NCI-H2029 treated with DMSO at 0.1 percent for 48 hours (cell line): ENCODE results near the gene SCNN1A.
"Not testable (repeated sequence)": the region's sequence is repeated elsewhere in the genome, so short reads cannot be mapped to it uniquely, and the experiment has no call there.

Experiments
- DNase-seq: peaks from one replicate; lab custom pipeline; 2025; lab: John Stamatoyannopoulos, UW

Gene SCNN1A

DNA sequence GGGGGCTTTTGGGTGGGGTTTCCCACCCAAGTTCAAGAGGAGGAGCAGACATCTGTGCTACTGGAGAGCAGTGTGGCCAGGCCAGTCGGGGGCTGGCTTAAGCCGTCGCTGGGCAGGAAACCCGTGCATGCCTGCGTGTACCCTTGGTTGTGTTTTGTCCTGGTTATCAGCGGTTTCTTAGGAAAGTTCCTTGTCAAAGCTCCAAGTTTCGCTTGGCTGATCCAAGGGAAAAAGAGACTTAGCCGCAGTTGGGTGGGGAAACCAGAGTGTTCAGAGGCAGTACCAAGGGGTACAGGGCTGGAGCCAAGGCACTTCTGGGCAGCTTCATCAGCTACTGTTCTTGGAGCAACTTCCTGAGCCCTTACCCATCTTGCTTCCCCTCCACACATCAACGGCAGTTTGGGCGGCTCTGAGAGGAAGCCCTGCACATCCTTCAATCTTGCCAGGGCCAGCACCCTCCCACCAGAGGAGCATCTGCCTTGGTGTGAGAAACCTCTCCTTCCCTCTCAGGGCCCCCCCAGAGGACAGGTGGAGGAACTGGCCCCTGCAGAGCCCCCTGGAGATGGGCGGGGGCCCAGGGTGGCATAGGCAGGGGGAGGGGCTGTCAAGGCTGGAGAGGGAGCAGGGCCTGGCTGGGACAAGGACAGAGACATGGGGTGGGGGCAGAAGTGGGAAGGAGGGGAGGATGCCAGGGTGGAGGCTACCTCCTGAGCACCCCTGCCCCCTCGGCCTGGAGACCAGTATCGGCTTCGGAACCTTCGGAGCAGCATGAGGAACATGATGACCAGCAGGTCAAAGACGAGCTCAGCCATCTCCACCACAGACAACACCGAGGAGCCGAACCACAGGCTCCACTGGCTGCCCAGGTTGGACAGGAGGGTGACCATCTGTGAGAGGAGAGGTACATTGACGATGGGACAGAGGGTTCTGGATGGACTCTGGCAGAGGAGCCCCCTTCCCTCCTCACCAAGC is 27.7 kb downstream of the SCNN1A start:
- no peak for DNase-seq

GRCh38 chr12:6346942-6347341 is 28.4 kb downstream of the SCNN1A start:
- DNase-seq: no peak

- no peak for DNase-seq
These were observed 29.0 kb downstream of the SCNN1A start for GRCh38 chr12:6346235-6346832.

GRCh38 chr12:6345319-6346091 is 29.9 kb downstream of the SCNN1A start:
- DNase-seq: no peak

DNA sequence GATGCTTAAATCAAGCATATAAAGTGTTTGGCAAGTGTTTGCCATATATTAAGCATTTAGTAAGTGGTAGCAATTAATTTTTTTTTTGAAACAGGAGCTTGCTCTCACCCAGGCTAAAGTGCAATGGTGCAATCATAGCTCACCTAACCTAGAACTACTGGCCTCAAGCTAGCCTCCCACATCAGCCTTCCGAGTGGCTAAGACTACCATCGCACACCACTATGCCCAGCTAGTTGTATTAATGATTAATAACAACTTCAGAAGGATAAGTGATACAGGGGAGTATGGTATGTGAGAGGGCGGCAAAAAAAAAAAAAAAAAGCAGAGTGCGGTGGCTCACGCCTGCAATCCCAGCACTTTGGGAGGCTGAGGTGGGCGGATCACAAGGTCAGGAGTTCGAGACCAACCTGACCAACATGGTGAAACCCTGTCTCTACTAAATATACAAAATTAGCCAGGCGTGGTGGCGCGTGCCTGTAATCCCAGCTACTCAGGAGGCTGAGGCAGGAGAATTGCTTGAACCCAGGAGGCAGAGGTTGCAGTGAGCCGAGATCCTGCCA is 31.2 kb downstream of the SCNN1A start:
- not testable (repeated sequence) for DNase-seq

GRCh38 chr12:6343518-6343917 is 31.8 kb downstream of the SCNN1A start:
- DNase-seq: no peak

DNA sequence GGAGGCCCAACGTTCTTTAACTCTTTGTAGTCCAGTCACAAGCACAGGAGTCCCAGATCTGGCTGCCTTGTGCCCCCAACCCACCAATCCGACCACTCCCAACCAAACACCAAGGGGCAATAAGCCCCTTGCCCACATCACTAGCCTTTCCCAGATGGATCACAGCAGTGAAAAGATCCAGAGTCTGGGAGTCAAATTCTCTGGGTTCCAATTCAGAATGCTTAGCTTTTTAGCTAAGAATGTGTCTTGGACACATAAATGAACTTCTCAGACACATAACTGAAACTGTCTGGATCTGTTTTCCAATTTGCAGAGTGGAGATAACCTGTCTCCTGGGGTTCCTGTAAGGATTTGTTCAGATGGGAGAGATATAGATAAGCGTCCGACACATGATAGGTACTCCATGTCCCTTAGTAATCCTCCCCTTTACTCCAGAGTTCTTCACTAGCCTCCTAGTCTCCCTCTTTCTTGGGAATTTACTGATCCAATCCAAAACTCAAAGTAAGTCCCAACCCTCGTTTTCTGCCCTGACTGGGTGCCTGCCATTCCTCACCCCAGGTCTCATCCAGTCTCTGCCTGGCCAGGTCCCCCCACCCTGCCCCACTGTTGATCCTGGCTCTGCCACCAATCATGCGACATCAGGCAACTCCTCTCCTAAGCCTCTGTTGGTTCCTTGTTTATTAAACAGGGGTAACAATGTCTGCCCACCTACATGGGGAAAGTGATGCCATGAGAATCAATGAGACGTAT is 33.0 kb downstream of the SCNN1A start:
- DNase-seq: no peak

DNA sequence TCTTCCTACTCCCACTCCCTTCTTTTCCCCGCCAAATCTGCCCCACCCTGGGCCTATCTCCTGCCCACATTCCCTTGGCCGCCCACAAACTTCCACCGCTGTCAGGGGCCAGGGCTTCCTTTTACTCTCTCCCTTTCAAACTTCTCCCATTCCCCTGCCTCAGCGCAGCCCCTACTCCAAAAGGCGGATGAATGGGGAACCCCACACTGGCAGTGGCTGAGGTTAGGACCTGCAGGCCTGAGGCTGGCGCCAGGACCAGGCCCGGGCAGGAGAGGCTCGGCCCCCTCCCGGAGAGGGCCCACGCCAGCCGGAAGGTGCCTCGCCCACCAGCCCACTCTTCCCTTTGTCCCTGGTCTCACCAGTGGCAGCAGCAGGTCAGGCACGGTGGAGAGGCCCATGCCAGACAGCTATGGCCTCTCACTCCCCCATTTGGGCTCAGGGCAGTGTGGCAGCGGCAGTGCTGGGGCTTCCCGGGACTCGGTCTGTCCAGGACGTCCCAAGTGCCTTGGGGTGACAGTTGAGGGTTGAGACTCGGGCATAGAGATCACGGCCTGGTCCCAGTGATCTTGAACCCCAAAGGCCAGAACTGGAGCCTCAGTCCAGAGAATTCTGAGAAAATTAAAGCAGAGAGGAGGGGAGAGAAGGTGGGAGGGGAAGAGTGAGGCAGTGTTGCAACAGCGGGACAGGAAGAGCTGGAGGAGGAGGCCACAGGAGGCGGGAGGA is 33.8 kb downstream of the SCNN1A start, which contains the start of gene TNFRSF1A:
Gene TNFRSF1A (minus strand): TSS at position 660 of the 723 bp plus-strand sequence. CDS start 262 bp downstream, at position 398.
- DNase-seq: no peak

DNA sequence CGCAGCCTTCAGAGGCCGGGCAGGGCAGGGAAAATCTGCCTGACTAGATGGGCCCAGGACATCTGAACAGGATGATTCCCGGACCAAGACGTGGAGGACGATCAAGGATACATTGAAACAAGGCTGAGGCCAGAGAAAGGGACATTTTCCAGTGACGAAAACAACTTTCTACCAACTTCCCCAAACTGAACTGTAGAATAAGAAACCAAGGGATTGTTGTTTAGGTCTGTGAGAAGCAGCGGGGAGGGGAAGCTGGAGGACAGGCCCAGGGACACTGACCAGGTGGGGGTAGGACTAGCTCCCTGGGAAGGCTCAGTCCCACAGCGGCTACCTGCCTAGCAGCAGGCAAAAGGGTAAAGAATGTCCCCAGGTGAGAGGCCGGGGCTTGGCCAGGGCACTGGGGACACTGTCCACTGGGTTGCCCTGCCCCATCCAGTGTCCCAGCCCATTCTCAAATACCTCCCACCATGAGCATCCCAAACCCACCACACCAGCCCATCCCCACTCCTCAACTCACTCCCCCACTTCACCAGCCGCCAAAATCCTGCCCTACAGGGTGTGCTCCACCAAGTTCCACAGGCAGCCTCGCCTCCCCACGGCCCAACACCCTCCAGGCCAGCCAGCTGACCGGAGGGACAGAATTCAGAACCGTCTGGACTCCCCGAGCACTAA is 34.5 kb downstream of the SCNN1A start:
- no peak for DNase-seq

- no peak for DNase-seq
These were observed 35.2 kb downstream of the SCNN1A start for GRCh38 chr12:6340032-6340638.

GRCh38 chr12:6338955-6339354 is 36.4 kb downstream of the SCNN1A start:
- DNase-seq: no peak

GRCh38 chr12:6338536-6338935 is 36.8 kb downstream of the SCNN1A start:
- not testable (repeated sequence) for DNase-seq

GRCh38 chr12:6337958-6338433 is 37.4 kb downstream of the SCNN1A start:
- no peak for DNase-seq

DNA sequence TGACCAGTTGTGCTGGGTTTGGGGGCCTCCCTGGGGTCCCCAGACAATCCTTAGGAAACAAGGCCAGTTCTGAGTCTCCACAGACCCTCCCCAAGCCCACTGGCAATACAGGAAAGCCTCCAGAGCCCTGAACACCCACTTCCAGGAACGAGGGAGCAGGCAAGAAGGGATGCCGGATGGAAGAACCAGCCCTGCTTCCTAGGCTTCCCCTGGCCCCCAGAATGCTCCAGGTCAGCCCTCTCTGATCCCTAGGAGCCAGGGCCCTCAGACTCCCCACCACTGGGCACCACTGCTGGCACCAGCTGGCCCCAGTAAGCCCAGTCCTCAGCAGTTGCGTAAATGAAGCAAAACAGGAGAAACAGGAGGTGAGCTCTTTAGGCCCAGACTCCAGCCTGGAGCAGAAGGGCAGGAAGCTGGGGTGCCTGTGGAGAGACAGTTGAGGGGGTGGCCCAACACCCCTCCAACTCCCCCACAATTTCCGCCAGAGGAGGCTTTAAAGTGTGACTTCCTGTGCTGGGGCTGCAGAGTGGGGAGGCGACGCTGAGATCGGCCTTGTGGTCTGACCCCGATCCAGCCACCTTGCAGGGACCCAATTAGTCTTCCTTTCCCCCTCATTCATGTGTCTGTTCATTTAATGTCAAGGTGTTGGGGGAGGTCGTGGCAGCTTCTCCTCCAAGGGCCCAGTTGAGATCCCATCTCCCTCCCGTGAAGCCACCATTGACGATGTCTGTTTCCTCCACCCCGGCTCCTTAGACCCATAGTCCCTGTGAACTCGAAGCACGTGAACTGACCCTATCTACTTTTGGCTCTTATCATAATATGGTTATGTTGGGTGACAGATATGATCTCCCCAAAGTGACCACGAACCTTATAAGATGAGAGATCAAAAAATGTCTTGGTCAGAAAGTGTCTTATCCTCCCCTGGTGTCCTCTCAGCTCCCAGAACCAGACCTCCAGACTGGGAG is 38.2 kb downstream of the SCNN1A start:
- no peak for DNase-seq

DNA sequence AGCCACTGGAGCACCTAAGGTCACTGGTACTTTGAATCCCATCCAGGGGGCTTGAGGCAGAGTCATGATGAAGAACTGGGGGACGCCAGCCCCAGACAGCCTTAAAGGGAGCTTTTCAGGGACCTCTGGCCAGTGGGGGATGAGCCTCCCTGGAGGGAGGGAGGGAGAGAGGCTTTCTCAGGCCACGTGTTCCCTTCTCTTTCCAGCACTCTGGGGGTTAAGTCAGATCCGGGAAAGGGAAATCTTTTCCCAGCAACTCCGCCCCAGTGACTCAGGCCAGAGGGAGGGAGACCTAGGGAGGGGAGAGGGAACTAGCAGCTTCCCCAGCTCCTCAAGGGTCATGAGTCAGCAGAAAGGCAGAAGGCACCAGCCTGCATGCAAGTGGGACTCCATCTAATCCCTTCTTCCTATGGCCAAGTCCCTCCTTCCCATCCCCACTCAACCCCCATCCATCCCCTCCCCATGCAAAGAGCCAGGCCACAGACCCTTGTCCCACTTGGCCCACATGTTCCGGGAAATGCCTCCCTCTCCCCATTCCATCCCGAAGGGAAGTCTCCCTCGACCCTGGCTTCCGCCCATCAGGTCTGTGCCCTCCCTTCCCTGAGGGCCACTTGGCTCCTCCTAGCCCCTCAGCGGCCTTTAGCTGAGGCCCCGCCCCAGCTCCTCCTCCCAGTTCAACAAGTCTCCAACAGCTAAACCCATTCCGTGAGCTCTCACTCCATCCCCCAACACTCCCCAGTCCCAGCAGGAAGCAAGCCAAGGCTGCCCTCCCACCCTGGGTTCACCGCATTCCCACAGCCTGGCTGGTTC is 39.1 kb downstream of the SCNN1A start:
- DNase-seq: peak; percentile 73

DNA sequence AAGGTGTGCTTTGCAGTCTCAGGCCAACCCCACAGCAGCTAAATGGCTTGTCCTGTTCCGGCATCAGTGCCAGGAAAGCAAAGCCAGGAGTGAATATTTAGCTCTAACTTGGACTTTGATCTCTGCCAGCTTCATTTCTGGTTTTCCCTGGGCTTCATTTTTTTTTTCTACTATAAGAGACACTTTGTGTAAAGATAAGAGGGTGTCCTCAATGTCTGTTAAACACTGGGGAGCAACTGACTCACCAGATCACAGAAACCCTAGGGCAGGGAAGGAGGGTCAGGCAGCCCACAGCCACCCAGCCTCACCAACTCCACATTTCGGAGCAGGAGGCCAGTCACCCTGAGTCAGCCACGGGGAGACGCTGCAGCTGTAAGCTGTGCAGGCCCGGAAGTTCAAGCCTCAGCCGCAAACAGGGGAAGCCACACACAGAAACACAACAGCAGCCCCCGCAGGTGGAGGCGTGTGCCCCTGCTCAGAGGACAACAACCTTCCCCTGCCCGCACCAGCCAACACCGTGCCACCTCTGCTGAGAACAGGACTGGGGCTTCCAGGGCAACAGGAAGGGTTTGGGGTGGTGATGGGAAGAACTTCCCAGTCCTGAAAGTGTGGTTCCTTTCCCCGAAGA is 39.8 kb downstream of the SCNN1A start:
- DNase-seq: no peak

DNA sequence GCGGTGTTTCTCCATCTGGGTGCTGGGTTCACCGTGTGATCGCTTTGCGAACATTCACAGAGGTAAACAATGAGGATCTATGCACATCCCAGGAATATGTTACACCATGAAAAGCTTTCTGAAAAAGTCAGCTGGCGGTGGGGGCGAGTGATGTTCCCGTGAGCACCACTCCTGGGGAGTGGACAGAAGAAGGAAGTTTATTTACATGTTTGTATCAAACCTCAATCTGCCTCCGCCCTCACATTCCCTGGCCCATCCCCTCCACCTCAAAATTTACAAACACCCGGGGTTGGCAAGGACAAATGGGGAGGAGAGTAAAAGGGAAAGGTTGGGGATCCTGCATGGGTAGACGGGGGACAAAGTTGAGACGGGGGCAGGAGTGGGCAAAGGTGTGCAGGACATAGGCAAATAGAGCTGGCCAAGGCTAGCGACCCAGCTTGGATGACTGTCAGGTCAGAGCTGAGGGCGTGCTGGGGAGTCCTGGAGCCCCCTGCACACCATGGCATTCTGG is 40.4 kb downstream of the SCNN1A start:
- DNase-seq: no peak
